GM19023 (cell line): ENCODE results near the gene DAP3.
"Not testable (repeated sequence)": the region's sequence is repeated elsewhere in the genome, so short reads cannot be mapped to it uniquely, and the experiment has no call there.

Source experiments
- ATAC-seq: cut with Tn5 transposase; IDR thresholded peaks from one replicate; pipeline ENCODE4 v1.9.1; 2021; ENCODE audit warnings: mild to moderate bottlenecking, moderate library complexity; ENCODE audit not compliant: unreplicated experiment

DAP3 gene

DNA sequence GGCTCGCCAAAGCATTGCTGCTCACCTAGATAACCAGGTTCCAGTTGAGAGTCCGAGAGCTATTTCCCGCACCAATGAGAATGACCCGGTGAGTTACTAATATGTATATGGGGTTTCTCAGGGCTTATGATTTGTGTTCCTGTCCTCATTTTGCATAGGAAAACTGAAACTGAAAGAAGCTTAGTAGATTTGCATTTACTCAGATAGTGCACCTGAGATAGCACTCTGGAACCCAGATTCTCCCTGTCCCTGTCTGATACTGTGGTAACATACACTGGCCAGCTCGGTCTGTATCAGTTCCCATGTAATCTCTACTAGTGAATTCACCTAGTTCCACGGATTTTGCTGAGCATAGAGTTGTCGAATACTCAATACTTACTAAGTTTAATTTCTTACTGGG lies 28.1 kb downstream of the DAP3 start:
- no peak for ATAC-seq

DNA sequence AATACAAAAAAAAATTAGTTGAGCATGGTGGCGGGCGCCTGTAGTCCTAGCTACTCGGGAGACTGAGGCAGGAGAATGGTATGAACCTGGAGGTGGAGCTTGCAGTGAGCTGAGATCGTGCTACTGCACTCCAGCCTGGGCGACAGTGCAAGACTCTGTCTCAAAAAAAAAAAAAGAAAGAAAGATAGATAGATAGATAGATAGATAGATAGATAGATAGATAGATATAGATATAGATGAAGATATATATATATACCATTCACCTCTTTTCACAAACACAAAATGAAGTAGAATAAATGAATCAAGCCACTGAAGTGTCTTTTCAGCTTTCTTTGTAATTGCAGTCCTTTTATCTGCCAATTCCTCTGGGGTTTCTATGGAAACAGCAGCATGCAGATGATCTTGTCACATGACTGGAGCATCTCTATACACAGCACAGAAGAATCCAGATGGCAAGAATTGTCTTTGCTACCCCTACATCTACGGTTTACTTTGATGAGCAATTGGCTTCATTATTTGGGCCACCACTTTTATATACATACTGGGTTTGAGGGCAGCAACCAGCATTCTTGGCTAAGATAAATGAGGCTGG lies 29.7 kb downstream of the DAP3 start:
- ATAC-seq = not testable (repeated sequence)

DNA sequence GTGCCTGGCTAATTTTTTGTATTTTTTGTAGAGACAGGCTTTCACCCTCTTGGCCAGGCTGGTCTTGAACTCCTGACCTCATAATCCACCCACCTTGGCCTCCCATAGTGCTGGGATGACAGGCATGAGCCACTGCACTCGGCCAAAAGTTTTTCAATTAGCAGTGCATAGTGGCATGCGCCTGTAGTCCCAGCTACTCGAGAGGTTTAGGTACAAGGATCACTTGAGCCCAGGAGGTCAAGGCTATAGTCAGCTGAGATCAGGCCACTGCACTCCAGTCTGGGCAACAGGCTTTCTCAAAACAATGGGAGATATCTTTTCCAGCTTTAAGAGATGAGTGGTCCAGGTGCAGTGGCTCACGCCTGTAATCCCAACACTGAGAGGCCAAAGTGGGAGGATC lies 30.8 kb downstream of the DAP3 start:
- ATAC-seq = no peak

DNA sequence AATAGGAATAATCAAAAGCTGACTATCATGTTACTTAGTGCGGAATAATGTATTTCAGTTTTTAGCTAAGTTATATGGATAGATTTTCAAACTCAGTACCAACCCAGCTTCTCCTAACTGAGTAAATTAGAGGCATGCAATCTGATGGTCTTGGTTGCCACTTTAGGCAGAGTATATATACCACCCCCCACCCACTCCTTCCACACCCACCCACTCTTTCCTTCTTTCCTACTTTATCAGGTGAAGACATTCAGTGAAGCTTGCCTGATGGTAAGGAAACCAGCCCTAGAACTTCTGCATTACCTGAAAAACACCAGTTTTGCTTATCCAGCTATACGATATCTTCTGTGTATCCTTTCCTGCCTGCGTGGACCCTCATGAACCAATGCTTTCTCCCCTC lies 36.3 kb downstream of the DAP3 start:
- ATAC-seq = no peak

DNA sequence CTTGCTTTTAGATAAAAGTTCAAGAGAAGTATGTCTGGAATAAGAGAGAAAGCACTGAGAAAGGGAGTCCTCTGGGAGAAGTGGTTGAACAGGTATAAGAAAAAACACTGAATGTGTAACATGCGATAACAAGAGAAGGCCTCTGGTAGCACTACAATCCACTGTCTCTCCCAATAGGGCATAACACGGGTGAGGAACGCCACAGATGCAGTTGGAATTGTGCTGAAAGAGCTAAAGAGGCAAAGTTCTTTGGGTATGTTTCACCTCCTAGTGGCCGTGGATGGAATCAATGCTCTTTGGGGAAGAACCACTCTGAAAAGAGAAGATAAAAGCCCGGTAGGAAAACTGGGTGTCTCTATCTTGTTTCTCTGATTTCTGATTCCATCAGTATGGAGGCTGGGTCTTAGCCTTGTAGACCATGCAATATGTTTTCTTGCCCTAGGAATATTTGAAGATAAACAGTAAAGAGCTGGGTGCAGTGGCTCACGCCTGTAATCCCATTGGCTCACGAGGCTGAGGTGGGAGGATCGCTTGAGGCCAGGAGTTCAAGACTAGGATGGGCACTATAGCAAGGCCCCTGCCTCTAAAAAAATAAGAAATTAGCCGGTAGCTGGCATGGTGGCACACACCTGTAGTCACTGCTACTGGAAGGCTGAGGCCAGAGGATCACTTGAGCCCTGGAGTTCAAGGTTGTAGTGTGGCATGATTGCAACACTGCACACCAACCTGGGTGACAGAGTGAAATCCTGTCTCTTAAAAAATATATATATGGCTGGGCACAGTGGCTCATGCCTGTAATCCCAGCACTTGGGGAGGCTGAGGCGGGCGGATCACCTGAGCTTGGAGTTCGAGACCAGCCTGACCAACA lies 40.4 kb downstream of the DAP3 start:
- no peak for ATAC-seq

DNA sequence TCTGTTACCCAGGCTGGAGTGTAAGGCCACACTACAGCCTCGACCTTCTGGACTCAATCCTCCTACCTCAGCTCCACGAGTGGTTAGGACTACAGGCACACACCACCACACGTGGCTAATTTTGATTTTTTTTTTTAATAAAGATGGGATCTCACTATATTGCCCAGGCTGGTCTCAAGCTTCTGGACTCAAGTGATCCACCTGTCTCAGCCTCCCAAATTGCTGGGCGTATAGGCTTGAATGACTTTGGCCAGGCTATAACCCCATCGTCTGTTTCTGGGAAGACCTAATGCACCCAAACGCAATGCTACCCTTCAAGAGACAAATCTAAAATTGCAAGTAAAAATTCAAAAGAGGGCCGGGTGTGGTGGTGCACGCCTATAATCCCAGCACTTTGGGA lies 52.1 kb downstream of the DAP3 start:
- no peak for ATAC-seq

DNA sequence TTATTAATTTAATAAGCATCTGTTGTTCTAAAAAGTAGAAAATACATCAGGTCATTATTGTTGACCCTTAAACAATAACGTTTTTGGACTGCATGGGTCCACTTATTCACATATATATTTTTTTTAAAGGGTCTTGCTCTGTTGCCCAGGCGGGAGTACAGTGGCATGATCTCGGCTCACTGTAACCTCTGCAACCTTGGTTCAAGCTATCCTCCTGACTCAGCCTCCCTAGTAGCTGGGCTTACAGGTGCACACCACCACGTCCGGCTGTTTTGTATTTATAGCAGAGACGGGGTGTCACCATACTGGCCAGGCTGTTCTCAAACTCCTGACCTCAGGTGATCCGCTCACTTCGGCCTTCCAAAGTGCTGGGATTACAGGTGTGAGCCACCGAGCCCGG lies 53.0 kb downstream of the DAP3 start:
- no peak for ATAC-seq

DNA sequence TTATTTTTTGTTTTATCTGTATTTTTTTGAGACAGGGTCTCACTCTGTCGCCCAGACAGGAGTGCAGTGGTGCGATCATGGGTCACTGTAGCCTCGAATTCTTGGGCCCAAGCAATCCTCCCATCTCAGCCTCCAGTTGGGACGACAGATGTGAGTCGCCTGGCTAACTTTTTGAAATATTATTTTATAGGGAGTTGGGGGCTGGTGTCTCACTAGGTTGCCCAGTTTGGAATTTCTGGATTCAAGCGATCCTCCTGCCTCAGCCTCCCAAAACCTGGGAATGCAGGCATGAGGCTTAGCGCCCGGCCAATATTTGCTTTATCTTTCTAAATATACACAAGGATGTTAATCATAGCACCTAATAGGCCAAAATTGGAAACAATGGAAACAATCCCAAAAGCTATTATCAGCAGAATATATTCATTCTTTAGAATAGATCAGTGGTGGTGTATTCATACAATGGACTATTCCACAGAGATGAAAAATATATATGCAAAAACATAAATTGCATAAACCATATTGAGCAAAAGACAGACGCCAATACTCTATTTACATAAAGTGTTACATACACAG lies 55.9 kb downstream of the DAP3 start:
- ATAC-seq = no peak

DNA sequence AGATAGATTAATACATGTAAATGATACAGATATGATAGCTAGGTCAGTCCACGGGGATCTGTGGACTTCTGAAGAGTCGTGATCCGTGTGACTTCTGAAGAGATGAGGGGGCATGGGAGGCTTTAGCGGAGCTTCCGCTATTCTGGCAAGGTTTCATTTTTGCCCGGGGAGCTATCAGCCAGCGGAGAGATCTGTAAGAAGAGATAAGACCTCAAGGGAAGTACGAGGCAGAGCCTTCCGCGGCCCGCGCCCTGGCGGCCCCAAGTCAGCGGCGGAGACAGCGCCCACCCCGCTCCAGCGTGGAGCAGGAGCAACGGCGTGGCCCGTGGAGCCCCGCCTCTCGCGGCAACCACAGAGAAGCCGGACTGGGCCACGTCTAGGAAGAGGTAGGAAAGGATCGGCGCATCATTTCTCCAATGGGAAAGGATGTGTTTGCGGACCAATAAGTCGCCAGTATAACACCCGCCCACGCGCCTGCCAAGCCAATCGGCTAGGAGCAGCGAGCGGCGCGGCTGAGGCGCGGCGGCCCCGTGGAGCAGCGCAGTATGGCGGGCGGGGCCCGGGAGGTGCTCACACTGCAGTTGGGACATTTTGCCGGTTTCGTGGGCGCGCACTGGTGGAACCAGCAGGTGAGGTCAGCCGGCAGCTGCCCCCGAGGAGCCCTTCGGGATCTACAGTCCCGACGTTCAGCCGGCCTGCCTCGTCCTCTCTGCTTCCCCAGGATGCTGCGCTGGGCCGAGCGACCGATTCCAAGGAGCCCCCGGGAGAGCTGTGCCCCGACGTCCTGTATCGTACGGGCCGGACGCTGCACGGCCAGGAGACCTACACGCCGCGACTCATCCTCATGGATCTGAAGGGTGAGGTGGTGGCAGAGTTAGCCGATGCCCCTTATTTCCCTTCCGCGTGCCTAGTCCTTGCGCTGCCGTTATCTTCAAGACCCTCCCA lies 56.7 kb downstream of the DAP3 start:
- peak; percentile 90 for ATAC-seq

DNA sequence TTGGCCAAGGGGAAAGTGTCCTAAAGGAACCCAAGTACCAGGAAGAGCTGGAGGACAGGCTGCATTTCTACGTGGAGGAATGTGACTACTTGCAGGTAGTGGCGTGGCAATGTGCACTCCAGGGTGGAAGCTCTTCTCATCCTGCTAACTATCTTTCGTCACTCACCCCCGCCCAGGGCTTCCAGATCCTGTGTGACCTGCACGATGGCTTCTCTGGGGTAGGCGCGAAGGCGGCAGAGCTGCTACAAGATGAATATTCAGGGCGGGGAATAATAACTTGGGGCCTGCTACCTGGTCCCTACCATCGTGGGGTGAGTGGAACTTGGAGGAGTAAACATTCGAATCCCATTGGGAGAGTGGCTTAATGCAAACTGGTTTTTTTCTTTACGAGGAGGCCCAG lies 58.7 kb downstream of the DAP3 start:
- ATAC-seq = not testable (repeated sequence)

DNA sequence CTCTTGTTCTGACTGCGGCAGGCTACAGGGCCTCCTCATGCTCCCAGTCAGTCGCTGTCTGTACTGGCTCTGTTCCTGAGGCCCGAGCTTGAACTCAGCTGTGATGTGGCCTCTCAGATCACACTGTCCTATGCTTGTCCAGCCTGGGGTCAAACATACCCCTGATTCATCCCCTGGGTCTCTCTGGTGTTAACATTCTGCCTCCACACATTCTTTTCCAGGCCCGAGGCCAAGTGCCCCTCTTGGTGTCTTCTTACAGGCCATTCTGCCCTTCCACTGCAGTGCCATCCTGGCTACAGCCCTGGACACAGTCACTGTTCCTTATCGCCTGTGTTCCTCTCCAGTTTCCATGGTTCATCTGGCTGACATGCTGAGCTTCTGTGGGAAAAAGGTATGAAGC lies 59.2 kb downstream of the DAP3 start:
- ATAC-seq = not testable (repeated sequence)

DNA sequence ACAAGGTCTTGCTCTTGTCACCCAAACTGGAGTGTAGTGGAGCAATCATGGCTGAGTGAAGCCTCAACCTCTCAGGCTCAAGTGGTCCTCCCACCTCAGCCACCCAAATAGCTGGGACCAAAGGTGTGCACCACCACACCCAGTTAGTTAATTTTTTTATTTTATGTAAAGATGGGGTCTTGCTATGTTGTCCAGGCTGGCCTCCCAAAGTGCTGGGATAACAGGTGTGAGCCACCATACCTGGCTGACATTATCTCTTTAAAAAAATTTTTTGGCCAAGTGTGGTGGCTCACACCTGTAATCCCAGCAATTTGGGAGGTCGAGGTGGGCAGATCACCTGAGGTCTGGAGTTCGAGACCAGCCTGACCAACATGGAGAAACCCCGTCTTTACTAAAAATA lies 70.1 kb downstream of the DAP3 start:
- not testable (repeated sequence) for ATAC-seq

DNA sequence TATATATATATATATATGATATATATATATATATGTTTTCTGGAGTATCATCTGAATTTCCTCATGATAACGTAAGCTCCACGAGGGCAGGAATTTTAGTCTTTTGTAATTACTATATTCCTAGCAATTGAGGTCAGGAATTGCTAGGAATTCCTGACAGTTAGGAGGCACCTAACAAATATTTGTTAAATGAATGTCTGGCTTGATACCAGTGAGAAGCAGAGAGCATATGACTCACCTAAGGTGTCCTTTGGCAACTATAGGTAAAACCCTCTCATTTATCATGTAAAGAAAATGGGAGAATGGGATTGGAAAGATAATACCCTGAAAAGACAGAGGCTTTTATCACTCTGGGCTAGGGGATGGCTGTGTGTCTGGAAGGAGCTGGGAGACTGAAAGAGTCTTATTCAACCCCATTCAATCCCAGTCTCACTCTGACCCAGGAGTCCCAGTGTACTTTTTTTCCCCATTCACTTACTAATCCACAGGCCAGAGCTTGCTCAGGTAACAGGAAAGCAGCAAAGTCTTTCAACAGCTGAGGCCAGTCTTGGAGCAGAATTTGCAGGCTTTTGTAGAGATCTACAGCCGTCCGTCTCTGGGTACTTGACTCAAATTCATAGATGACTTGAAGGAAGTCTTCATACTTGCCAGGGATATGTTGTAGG lies 71.2 kb downstream of the DAP3 start:
- no peak for ATAC-seq

DNA sequence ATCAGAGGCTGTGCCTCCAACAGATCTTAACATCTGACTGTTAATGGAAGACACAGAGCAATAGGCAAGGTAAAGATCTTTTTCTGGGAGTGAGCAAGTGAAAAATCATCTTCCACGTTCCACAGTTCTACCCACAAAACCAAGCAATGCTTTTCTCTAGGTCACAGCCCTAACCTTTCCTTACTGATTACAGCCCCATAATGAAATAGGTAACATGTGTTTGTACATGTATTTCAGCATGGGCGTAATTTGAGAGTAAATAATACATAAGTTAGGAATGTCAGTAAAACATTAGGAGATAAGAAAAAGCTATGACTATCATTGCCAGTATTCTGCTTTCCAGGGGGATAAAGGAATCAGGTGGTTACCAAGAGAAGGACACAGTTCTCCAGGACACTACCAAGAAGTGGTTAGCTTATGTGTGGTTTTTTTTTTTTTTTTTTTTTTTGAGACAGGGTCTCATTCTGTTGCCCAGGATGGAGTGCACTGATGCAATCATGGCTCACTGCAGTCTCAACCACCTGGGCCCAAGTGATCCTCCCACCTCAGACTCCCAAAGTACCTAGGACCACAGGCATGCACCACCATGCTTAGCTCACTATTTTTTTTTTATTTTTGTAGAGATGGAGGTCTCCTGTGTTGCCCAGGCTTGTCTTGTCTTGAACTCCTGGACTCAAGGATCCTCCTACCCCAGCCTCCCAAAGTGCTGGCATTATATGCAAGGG lies 72.0 kb downstream of the DAP3 start:
- no peak for ATAC-seq

DNA sequence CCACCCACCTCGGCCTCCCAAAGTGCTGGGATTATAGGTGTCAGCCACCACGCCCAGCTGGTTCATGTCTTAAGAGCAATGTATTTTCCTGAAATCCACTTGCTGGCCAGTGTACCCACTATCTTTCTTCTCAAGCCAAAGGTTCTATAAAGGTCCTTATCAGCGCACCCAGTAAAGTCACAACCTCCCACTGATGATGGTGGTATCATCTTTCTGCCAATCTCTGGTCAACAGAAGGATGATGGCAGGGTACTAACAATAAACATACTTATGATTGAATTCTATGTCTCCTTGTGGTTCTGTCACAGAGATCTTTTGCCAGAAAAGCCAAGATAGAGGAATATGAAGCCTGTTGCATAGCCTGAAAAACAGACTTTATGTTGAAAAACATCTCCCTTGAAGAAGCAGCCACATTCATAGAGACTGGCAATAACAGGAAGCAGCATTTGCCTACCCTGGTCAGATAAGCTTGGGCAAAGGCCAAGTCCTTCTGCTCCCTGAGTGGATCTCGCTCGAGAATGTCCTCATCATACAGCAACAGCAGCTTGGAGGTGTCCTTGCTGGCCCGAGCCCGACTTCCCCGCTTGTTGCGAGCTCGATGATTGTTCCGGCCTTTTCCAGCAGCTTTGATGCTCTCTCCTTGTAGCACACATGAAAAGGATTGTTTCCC lies 73.0 kb downstream of the DAP3 start:
- no peak for ATAC-seq

DNA sequence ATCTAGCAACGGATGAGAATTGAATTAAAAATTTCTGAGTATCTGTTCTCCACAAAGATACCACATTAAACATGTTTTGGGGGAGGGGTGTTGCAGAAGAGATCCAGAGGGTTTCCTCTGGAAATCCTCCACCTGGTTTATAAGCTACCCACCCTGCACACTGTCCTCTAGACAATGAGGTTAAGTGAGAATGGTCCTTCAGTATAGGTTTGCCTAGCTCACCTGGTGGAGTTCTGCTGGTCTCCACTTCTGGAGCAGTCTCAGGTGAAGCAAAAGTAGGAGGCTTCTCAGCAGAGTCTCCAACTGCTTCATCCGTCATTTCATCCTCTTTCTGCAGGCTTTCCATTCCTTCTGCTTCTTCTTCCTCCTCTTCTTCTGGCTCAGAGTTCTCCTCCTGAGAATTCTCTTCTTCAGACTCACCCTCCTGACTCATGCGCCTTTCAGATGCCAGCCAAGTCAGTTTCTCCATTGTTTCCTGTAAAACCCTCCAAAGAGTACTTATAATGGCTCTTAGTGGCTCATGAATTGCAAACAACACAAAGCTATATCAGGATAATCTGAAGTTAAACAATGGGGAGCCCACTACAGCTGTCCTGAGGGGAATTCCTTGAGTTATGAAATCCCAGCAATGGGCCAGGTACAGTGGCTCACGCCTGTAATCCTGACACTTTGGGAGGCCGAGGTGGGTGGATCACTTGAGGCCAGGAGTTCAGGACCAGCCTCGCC lies 74.4 kb downstream of the DAP3 start:
- not testable (repeated sequence) for ATAC-seq

DNA sequence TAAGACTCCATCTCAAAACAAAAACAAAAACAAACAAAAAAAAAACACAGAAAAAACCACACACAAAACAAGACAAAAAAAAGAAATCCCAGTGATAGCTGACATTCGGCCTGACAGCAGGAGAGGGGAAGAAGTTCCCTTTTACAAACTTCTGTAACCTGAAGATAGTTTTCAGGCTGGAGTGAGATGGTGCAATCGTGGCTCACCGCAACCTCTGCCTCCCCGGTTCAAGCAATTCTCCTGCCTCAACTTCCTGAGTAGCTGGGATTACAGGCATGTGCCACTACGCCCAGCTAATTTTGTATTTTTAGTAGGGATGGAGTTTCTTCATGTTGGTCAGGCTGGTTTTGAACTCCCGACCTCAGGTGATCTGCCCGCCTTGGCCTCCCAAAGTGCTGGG lies 75.1 kb downstream of the DAP3 start:
- ATAC-seq = not testable (repeated sequence)

DNA sequence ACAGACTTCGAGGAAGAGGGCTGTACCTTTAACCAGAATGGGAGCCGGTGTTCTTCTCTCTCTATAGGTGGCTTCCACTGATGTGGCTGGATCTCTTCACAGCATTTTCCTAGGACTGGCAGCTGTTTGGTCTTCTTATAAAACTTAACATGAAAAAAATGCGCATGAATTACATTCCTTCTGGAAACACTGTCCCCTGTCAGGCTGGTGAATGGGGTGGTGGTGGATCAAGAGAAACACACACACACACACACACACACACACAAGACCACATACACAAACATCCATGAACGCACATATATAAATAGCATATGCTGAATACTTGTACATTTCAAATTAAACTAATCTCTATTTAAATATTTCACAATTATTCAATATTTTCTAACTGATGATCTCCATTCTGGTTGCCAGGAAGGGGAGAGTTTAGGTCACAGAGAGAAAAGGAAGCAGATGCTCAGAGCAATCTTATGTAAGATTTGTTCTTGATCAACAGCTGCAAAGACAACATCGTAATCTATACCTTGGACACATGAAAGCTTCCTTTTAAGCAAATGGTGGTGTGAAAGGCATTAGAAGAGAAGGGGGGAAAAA lies 78.6 kb downstream of the DAP3 start:
- not testable (repeated sequence) for ATAC-seq
